HG03571 (cell line): Measurements from ENCODE around the gene FTCD.
"Not testable (repeated sequence)": the region's sequence is repeated elsewhere in the genome, so short reads cannot be mapped to it uniquely, and the experiment has no call there.

Experiments
- ATAC-seq: cut with Tn5 transposase; IDR thresholded peaks from one replicate; pipeline ENCODE4 v1.9.1; 2021; ENCODE audit not compliant: unreplicated experiment

The FTCD gene, protein sequence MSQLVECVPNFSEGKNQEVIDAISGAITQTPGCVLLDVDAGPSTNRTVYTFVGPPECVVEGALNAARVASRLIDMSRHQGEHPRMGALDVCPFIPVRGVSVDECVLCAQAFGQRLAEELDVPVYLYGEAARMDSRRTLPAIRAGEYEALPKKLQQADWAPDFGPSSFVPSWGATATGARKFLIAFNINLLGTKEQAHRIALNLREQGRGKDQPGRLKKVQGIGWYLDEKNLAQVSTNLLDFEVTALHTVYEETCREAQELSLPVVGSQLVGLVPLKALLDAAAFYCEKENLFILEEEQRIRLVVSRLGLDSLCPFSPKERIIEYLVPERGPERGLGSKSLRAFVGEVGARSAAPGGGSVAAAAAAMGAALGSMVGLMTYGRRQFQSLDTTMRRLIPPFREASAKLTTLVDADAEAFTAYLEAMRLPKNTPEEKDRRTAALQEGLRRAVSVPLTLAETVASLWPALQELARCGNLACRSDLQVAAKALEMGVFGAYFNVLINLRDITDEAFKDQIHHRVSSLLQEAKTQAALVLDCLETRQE

GRCh38 chr21:46155514-46156377 lies at the start of gene FTCD:
TSS of gene FTCD (minus strand) at chr21:46155579. CDS start at chr21:46155523, 56 bp downstream.
- no peak for ATAC-seq

- no peak for ATAC-seq
These were observed 49.8 kb upstream of the FTCD start for GRCh38 chr21:46205166-46205565.

GRCh38 chr21:46203203-46203600 lies 47.8 kb upstream of the FTCD start:
- no peak for ATAC-seq

DNA sequence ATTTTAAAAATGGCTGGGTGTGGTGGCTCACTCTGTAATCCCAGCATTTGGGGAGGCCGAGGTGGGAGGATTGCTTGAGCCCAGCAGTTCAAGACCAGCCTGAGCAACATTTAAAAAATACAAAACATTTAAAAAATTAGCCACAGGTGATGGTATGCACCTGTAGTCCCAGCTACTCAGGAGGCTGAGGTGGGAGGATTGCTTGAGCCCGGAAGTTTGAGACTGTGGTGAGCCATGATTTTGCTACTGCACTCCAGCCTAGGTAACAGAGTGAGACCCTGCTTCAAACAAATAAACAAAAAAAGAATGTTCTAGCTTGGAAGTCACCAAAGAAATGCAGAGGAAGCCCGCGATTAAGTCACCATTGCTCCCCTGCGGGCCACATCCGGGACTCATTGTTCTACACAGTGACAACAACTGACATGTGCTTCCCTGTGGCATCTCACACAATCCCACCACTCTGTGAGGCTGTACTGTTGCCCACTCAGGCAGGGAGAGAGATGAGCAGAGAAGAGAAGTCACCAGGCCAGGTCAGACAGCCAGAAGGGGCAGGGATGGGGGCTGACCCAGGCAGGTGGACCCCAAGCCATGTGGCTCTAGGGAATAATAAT lies 47.3 kb upstream of the FTCD start:
- ATAC-seq = no peak

DNA sequence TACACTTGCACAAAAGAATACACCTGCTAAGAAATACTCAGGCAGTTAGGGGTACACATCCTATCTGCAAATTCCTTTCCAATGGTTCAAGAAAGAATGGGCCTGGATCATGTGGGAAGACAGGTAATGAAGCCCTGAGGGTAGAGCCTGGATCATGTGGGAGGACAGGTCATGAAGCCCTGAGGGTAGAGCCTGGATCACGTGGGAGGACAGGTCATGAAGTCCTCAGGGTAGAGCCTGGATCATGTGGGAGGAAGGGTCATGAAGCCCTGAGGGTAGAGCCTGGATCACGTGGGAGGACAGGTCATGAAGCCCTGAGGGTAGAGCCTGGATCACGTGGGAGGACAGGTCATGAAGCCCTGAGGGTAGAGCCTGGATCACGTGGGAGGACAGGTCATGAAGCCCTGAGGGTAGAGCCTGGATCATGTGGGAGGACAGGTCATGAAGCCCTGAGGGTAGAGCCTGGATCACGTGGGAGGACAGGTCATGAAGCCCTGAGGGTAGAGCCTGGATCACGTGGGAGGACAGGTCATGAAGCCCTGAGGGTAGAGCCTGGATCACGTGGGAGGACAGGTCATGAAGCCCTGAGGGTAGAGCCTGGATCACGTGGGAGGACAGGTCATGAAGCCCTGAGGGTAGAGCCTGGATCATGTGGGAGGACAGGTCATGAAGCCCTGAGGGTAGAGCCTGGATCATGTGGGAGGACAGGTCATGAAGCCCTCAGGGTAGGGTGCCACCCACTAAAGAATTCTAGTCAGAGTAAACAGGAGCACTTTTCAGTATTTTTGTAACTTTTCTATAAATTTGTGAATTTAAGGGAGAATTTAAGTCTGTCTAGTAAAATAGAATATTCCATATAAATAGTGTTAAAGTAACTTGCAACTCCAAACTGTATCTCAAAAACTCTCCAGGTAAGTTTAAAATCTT lies 45.8 kb upstream of the FTCD start:
- not testable (repeated sequence) for ATAC-seq

DNA sequence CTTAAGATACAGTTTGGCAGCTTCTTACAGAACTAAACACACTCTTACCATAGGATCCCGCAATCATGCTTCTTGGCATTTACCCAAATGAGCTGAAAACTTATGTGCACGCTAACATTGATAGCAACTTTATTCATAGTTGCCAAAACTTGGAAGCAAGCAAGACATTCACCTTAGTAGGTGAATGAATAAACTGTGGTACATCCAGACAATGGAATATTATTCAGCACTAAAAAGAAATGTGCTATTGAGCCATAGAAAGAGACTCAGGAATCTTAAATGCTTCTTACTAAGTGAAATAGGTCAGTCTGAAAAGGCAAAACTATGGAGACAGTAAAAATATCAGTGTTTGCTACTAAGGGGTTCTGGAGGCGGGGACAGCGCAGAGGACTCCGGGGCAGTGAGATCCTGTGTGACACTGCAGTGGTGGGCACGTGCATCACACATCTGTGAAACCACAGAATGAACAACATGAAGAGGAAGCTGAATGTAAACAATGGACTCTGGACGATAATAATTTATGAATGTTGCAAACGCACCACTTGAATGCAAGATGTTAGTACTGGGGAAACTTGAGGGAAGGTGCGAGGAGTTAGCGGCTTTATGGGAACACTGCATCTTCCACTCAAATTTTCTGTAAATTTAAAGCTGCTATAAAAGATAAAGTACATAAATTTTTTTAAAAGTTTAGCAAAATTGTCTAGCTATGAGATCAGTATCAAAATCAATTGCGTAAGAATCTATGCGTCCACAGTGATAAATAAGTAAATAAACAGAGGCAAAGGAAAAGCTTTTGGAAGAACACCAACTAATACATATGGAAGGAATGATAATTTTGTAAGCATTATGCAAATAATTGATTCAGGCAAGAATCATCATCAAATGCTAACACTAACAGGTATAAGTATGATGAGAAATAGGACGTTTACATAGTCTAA lies 44.3 kb upstream of the FTCD start:
- ATAC-seq = no peak

GRCh38 chr21:46196733-46197132 lies 41.4 kb upstream of the FTCD start:
- no peak for ATAC-seq

DNA sequence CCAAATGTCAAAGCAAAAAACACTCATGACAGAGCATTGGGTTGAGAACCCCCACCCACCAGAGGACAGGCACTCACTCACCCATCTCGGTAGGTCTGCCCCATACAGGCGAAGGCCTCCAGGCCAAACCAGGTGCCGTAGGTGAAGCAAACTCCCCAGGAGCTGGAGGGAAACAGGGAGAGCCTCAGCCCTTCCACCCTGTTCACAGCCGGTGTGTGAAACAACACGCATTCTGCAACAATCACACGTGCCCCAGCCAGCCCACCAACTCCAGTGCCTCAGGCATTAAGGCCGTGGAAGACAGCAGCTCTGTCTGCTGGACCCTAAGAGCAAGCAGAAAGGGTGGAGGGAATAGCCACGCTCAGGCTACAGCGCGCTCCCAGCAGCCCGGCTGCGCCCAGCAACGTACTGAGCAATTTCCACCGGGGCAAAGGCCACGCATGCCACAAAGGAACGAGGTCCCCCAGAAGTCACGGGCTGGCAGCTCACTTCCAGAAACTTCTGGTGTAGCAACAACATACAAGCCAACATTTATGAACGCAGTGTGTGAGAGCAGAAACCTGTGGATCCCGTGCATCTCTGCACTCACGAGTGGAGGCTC lies 40.3 kb upstream of the FTCD start:
- no peak for ATAC-seq

DNA sequence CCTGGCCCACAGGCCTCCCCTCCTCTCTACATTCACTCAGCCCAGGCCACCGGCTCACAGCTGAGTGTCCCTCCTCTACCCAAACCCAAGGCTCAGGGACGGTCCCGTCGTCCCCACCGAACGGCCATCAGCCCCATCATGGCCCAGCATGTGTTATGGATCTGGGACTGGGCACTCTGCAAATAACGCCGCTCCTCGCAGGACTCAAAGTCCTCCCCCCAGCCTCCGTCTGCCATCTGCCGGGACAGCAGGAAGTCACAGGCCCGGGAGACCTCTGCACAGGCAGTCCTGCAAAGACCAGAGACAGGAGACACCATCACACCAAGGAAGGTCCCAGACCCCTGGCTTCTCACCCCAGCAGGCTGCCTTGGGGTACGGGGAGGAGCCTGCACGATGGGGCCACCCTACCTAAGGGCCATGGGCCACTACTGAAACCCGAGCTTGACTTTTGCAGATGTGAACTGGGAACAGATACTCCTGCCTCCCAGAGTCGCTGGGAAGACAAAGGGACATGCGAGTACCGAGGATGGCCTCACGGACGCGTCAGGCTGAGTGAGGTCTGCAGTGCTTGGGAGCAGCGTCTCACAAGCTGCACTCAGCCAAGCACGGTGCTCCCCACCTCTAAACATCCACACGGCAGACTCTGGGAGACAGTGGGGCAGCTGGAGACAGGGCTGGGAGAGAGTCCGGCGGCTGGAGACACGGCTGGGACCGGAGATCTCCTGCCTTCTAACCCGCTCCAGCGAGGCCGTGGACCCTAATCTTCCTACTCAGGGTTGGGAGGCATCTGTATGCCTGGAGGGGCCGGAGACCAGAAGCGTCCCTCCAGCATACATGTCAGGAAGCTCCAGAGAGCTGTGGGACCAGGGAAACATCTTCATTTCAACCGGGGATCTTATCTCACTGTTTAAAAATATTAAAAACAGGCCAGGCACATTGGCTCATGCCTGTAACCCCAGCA lies 39.3 kb upstream of the FTCD start:
- no peak for ATAC-seq

DNA sequence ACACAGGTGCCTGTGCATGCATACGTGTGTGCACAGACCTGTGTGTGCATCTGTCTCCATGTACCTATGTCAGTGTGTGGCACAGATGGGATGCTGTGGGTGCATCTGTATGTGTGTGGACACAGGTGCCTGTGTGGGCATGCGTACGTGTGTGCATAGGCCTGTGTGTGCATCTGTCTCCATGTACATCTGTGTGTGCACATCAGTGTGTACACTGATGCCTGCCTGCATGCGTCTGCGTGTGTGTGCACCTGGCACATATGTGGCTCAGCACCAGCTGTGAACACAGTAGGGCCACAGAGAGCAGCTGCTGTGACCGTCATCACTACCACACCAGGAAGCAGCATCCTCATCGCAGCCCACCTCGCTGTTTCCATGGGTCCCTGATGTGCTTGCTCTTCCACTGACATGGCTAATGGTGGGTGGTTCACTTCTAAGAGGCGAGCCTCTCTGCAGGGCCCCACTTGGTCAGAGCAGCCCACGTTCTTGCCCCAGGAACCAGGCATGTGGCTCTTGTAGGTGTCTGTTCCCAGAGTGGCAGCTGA lies 38.5 kb upstream of the FTCD start:
- no peak for ATAC-seq

- ATAC-seq = no peak
These were observed 36.6 kb upstream of the FTCD start for GRCh38 chr21:46191686-46192575.

DNA sequence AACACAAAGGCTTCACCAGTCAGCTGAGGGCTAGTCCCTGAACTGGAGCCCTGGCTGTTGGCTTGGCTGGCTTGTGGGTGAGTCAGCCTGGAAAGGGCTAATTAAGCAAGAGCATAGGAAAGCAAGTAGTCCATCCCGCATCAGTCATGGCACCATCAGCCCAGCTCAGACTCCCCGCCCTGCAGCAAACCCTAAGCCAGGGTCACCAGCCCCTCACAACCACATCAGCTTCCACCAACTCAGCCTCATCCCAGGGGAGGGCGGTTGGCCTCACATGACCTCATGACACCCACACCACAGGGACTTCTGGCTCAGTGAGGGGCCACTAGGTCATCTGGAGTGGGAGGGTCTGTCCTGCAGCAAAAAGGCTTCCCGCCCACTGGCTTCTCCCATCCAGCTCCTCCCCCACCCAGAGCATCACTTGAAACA lies 35.9 kb upstream of the FTCD start:
- ATAC-seq = no peak

GRCh38 chr21:46190491-46191131 lies 35.2 kb upstream of the FTCD start:
- ATAC-seq = no peak

DNA sequence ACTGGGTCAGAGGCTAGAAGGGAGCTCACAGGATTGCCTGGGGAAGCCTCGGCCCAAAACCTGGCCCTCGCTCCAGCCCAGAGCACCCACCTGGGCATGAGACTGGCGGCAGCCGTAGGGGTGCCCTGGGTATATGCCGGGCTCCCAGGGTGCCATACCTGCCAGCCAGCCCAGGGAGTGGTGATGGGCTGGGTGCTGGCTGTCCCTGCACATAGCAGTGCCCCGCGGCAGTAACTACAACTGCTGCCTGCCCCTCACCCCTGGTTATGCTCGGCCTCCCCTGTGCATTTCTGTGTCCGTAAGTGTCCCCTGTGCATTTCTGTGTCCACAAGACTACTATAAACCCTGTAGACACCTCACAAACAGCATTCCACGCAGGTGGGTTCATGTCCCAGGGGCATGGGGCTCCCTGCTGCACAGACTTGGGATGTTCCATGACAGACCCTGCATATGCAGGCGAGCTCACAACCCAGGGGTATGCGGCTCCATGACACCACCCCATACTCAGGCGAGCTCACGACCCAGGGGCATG lies 34.6 kb upstream of the FTCD start:
- ATAC-seq = no peak

DNA sequence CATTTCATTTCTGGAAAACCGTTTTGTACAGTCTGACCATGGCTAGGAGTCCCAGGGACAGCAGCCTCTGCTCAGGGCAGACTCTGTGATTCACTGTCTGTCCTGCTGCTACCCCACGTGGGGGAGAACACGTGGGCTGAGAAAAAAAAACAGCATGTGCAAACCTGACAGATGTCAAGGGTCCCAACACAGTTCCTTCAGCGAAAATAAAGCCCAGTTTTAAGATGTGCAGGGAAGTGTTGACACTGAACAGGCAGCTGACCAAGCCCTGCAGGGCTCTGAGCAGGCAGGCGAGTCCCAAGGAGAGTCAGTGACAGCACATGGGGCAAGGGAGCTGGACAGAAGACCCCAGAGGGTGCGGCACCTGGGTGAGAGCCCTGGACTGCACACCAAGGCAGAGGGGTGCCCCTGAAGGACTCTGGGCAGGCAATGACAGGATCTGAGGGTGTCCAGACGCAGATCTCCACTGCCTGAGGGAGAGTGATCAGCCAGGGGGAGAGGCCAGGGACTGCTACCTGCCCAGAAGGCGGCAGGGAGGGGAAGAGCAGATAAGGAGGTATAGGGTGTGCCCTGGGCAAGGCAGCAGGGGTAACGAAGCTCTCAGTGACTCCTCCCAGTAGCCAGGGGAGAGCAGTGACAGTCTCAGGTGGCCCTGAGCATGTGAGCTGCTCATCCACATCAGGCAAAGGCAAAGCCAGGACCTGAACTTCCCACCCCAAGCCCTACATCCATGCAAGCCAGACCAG lies 34.0 kb upstream of the FTCD start:
- no peak for ATAC-seq
